Activated CD8-positive, alpha-beta memory T cell treated with anti-CD3 and anti-CD28 coated beads, Interleukin-2, amount 50 U/mL, for 24 hours (primary cell): ENCODE data around the gene PDE6C.

Experiments used
- DNase-seq: peaks from one replicate; pipeline ENCODE4 v3.0.0-alpha.2; 2020; ENCODE audit errors: extremely low read depth

PDE6C gene

DNA sequence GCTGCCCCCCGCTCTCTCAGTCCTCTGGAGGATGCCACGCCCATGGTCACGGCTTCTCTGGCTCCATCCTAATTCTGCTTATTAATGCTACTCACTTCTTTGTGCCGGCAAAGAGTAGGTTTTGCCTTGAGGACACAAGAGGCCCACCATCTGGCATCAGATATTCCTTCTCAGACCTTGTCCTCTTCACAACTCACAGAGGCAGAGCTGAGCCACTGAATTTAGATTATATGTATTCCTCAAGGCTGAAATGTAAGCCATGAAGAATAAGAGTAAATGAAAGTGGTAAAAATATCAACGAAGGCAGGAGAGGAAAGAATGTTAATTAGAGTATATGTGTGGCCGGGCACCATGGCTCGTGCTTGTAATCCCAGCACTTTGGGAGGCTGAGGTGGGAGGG lies 17.8 kb upstream of the PDE6C start:
- DNase-seq: no peak

DNA sequence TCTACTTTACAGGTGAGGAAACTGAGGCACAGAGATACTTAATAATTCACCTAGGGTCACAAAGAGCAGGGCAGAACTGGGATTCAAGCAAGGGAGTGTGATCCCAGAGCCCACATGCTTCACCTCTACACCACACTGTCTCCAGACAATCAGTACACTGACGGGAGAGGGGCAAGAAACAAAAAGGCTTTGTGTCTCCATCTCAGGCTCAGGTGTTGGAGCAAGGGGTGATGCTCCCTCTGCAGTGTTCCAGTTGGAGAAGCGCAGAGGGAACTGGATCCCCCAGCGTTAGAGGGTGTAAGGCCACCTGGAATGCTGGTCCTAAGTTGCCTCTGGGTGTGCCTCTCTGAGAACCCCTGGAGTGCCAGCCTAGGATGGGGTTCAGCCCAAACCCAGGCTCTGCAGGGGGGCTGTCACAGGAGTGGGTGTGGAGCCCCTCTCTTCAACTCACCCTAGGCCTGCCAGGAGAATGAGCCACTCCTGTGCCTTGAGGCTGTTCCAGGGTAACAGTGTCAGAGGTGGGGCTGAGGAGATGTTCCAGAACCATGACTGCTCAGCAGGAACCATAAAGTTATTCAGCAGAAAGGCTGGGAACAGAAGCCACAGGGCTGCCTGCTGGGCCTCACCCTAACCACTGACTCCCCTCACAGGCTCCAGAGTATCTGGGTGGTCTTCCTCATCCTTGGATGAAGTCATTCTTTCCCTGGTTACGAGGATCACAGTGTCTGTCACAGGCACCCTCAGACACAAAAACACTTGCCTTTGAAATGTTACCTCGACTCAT lies 16.8 kb upstream of the PDE6C start:
- DNase-seq: no peak

DNA sequence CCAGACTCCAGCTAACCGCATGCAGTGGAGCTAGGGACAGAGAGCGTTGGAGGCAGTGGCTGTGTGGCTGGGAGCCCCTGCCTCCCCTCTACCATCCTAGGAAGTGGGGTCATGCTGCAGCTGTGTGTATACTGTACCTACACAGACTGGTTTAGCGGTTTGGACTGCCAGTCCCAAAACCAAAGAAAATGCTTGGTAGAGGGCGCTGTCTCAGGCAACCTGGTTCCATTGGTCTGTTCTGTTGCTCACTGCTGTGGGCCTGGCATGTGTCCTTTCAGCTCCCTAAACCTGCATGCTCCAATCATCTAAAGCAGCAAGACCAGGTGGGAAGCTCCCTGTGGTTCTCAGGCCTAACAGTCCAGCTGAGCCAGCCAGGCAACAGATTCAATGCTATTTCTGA lies 15.8 kb upstream of the PDE6C start:
- DNase-seq: no peak

DNA sequence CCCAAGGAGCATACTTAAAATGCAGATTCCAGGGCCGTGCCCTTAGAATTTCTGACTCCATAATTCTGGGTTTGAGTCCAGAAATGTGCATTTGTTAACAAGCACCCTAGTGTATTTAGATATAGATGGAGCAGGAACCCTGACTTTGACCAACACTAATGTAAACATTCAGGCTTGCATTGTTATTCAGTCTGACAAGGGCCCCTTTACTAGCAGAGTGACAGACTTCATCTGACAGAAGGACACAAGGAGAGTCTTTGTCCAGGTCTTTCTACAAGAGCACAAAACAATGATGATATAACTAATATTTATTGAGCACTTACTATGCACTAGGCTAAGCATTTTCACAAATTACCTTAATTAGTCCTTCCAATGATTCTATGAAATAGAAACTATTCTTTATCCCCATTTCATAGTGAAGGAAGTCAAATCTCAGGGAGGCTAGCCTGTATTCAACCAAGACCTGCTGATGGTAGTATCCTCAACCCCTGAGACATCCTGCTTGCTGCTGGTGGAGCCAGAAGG lies 15.2 kb upstream of the PDE6C start:
- DNase-seq: no peak

DNA sequence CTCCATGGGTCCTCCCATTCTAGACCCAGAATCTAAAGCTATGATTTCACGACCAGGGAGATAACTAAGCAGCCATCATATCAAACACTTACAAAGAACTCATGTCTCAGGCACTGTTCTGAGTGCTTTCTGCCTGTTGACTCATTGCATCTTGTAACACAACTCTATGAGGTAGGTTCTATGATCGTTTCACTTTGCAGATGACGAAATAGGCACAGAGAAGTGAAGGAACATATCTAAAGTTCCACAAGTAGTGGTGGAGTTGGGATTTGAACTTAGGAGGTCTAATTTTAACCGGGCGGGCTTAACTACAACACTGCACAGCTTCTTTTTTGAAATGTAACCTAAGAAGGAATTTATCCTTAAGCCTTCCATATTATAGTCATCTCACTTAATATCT lies 14.2 kb upstream of the PDE6C start:
- no peak for DNase-seq

DNA sequence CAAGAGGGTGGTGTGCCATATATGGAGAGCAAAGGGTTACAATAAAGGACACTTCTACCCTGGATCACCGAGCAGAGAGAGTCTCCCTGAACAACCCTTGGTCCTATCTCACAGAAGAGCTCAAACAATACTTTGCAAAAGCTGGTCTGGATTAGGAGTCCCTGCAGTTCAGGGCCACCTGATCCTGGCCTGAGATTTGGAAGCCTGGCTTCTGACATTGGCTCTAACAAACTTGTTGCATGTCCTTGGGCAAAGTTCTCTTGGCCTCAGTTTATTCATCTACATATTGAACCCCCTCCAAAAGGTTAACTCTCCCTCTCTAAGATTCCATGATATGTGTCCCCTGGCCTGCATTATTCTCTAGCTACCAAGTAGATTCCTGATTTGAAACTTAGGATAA lies 13.0 kb upstream of the PDE6C start:
- no peak for DNase-seq

DNA sequence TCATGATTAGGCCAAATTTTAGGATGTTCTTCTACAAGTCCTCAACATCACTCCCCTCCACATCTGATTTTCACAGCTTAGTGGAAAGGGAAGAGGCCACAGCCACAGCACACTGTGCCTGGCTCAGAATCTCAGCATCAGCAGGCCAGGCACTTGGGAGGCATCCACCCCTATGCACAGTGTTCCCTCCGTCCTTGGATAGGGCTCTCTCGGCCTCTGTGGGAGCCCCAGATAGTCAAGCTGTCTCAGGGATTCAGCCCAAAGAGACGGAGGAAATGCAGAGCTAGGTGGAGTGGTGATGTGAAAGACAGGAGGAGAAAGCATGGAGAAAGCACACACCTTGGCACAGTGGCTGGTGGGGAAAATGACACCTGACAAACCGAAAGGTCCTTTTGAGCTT lies 12.6 kb upstream of the PDE6C start:
- no peak for DNase-seq

DNA sequence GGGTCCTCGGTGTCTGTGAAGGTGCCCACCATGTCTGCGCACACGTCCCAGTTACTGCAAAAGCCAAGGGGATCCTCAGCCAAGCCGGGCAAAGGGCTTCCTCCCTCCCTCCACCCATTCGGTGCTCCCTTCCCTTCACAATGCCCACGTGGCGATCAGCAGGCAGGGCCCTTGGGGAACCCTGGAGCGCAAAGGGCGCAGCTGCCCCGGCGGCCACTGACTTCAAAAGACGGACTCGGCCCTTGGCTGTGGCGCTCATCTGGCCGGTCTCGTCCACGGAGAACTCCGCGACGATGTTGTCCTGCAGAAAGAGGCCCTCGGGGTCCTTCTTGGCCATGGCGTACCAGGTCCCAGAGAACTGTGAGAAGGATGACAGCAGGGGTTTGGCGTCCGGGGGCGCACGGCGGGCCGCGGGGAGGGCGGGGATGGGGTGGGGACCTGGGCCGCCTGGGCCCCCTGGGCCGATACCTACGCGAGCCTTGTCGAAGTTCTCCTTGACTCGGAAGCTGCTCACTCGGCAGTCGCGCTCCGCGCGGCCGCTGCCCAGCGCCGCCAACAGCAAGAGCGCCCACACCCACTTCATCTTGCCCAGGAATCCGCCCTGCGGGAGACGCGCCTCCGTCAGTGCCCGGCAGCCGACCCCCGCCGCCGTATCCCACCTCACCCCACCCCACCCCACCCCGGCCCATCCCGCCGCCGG lies 11.7 kb upstream of the PDE6C start:
- no peak for DNase-seq

DNA sequence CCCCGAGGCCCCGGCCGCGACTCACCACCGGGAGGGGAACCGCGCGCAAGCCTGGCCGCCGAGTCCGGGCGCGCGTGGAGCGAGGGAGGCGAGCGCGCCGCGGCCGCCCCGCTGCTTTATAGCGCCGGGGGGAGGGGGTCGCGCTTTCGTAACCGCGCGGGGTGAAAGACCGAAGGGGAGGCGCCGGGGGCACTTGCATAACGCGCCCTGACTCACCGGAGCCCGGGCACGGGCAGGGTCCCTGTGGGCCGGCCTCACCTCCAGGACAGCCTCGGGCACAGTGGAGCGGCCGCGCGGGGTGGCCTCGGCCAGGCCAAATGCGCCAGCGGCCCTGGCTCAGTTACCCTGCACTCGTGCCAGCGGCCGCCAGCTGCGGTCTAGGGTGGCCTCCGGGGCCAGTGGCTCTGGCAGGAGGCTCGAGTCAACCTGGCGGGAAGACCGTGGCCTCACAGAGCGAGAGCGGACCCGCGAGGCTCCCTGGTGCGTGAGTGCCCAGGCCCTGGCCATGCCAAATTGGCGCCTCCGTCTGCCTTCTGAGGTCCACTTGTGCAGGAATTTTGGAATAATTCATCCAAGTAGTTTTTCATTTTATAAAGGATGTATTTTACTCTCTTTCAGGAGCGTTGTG lies 11.1 kb upstream of the PDE6C start, which contains the start of gene RBP4:
TSS of gene RBP4 (minus strand) at position 90 of the 628 bp plus-strand sequence. CDS start 207 bp downstream, outside the sequence.
- no peak for DNase-seq

DNA sequence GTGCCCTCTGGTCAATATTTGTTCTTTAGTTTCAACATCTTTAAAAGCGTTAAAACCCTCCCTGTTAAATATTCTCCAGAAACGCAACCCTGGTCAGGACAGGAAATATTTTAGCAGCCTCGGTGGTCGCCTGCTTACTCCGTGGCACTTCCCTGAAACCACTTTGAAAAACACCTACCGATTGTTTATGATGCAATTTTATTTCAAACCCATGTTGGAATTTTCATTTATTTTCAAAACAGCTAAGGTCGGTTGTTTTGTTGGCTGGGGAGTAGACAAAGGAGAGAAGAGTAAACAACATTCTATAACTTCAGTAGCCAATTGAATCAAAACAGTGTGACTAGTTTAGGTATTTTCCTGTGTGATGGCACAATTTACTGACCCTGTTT lies 10.6 kb upstream of the PDE6C start:
- no peak for DNase-seq

DNA sequence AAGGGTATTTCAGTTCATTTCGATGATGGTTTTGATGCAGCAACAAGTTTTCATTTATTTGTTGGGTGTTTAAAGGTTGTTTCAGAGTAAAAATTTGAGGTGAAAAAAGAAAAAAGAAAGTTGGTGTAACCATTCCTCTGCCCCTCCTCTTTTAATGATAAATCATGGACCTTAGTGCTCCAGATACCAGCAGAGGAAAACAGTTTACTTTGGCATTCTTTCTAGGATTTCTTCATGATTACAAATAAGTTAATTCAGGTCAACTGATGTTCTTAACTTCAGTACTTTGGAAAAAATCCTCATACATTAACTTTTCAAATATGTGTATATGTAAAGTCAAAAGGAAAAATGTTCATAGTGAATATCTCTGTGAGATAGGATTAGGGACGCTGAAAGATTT lies 9.3 kb upstream of the PDE6C start:
- DNase-seq: no peak

DNA sequence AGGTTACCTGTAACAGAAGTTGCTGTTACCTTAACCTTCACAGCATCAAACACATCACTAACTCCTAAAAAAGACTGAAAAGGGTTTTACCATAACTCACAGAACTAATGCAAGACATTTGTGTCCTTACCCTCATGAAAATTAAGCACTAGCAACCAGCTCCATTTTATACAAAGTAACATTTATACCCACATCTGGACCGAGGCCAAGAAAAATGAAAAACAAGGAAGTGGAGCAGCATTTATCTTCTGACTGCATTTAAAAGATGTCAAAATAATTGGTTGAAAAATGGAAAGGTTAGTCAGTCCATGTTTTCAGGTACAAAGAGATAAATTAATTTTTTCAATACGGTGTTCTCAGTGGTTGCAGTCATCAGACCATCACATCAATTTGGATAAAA lies 8.2 kb upstream of the PDE6C start:
- DNase-seq: no peak

DNA sequence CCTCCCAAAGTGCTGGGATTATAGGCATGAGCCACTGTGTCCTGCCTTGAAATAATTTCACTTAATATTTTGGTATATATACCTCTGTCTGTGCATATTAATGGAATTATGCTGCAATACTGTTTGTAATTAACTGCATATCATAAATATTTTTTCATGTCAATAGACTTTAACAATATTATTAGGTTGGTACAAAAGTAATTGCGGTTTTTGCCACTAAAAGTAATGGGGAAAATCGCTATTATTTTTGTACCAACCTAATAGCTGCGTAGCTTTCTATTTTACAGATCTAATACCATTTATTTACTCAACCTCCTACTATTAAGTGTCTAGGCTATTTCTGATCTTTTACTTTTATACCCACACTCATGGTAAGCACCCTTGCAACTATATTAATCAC lies 3.9 kb upstream of the PDE6C start:
- no peak for DNase-seq

DNA sequence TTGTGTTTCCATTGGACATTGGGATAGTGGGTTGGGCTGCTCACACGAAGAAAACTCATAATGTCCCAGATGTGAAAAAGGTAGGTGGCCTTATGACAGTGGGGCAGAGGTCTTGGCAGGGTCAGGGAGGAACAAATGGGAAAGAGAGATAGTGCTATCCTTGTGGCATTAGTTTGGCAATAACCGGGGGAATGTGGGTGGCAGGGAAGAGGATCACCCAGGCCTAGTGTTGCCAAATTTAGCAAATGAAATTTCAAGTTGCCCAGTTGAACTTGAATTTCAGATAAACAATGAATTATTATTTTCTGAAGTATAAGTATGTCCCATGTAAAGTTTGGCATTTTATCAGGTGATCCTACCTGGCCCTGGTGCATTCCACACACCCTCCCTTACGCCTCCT lies 789 bp downstream of the PDE6C start:
- no peak for DNase-seq

DNA sequence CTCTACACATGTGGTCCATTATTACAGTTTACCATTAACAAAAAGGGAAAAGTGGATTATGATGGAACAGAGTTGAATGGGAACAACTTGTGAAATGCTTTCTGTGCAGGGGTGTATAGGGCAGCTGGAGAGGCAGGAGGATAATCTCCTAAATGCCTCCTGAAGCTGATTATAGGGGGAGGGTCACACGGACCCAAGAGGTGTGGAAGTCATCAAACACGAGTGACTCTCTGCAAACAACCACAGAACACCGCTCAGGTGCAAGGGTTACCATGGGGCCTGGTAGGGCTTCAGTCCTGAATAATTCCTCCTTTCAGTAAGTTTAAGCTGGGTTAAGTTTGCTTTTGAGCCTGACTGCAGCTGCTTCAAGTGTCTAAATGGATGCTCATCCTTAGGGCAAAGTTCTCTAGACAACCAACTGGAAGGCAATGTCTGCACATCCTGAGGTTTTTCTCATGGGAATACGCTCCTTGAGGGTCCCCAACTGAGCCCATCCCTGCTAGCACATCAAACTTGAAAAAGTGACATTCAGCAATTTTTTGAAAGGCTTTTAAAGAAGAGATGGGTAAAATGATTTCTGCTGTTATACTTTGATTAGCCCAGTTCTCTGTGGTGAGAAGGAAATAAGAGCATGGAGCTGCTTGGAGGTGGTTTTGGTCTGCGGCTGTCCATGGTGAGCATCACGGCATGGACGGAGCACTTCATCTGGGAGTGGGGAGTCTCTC lies 1.9 kb downstream of the PDE6C start:
- no peak for DNase-seq

DNA sequence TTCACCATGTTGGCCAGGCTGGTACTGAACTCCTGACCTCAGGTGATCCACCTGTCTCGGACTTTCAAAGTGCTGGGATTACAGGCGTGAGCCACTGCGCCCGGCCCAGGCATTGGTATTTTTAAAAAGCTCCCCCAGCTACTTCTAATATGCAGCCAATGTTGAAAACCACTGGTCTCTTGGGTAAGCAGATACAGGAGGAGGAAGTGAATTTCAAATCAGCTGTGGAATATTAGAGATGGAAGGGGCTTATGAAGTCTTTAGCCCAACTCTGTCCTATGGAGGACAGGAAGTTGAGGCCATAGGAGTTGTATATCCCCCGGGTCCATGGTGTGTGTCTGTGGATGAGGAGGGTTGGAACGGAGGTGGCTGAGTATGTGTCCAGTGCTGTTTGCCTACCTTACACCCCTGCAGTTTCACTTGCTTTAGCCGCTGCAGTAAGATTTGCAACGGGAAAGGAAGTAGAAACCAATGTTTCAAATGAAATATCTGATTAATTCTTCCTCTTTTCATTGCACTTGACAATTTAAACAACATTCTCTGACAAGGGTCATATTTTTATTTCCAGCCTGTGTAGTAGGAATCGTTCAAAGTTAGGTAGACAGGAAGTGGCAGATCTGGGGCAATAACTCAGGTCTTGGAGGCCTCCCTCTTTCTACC lies 3.4 kb downstream of the PDE6C start:
- DNase-seq: no peak

DNA sequence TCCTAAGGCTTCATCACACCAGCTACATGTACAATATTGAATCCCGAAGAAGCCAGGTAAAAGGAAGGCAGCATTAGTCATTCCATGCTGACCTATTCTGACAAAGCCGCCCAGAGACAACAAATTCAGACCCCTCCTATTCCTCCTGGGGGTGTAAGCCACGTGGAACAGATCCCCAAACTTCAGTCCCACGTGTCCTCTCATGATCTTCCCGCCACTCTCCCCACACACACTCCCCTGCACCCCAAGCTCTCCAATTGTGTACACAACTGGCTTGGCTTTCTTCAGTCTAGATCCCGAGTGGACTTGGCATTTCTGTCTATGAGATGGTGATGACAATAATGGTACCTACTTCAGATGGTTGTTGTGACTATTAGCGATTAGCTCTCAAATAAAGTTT lies 8.6 kb downstream of the PDE6C start:
- DNase-seq: no peak

DNA sequence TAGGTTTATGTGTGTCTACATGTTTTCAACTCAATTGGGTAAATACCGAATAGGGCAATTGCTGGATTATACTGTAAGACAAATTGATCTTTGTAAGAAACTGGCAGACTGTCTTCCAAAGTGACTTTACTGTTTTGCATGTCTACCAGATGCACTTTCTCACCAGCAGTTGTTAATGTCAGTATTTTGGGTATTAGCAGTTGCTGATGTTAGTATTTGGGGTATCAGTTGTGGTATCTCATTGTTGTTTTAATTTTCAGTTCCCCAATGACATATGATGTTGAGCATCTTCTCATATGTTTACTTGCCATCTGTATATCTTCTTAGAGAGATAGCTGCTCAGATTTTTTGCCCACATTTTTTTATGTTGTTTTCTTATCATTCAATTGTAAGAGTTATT lies 10.6 kb downstream of the PDE6C start:
- DNase-seq: no peak

DNA sequence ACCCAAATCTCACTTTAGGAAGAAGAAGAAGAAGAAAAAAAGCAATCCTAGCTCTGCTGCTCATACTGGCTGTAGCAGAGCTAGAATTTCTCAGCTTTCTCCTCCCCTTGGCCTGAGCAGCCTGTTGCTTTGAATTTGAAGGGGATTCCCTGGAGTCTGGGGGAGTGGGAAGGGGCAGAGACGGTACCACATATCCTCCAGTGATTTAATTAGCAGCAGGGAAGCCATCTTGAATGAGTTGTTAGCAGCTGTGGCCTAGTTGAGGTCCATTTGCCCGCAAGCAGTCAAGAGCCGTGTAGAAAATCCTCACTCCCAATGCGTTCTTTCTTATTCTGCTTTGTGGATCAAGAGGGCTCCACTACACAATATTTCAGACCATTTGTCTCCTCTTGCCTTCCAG lies 16.5 kb downstream of the PDE6C start:
- DNase-seq: no peak

DNA sequence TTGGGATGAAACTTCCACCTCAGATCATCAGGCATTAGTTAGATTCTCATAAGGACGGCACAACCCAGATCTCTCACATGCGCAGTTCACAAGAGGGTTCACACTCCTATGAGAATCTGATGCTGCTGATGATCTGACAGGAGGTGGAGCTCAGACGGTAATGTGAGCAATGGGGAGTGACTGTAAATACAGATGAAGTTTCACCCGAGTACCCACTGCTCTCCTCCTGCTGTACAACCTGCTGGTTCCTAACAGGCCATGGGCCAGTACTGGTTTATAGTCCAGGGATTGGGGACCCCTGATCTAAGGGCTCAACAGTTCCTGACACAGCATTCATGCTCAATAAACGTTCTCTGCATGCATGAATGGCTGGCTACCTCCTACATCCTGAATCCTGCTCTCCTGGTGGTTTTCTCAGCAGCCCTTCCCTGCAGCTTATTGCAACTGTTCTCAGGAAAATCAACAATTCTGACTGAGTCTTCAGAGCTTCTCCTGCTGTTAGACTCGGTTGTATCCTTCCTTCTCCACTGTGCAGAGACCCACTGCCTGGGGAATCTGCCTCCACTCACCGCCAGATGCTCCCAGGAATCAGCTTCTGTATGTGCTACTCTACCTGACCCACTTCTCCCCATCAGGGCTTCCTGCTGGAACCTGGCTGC lies 17.4 kb downstream of the PDE6C start:
- DNase-seq: no peak
